Erythroblast (primary cell): ENCODE data around the gene CCNB2.

Experiments
- GATA1 ChIP-seq: IDR thresholded peaks from 2 replicates; pipeline ENCODE4 v1.6.1; 2011; ENCODE audit warnings: low read depth, mild to moderate bottlenecking, control low read depth, low read length, moderate library complexity
- POLR2A ChIP-seq: IDR thresholded peaks from 2 replicates; pipeline ENCODE4 v1.6.1; 2011; ENCODE audit warnings: mild to moderate bottlenecking, low read length

GRCh38 chr15:59170295-59171066 is 65.5 kb downstream of the CCNB2 start:
- TF ChIP-seq POLR2A (no peak), GATA1 (no peak)
